HG02623 (cell line): ENCODE results near the gene OXCT2.
A peak's percentile ranks its signal among the peaks of the same experiment; 100 is the strongest.
"Not testable (repeated sequence)": the region's sequence is repeated elsewhere in the genome, so short reads cannot be mapped to it uniquely, and the experiment has no call there.

Experiments
- ATAC-seq: cut with Tn5 transposase; IDR thresholded peaks from one replicate; pipeline ENCODE4 v1.9.1; 2021; ENCODE audit warnings: moderate library complexity; ENCODE audit not compliant: unreplicated experiment

The OXCT2 gene

GRCh38 chr1:39787964-39788363 is 16.8 kb upstream of the OXCT2 start:
- not testable (repeated sequence) for ATAC-seq

GRCh38 chr1:39787468-39787867 is 16.3 kb upstream of the OXCT2 start:
- ATAC-seq: no peak

GRCh38 chr1:39787108-39787375 is 15.9 kb upstream of the OXCT2 start:
- not testable (repeated sequence) for ATAC-seq

- not testable (repeated sequence) for ATAC-seq
Measured at GRCh38 chr1:39786303-39787107, 15.4 kb upstream of the OXCT2 start.

- not testable (repeated sequence) for ATAC-seq
Measured at GRCh38 chr1:39782685-39783084, 11.5 kb upstream of the OXCT2 start.

- ATAC-seq: no peak
Measured at GRCh38 chr1:39782103-39782502, 11.0 kb upstream of the OXCT2 start.

GRCh38 chr1:39781349-39781715 is 10.2 kb upstream of the OXCT2 start:
- ATAC-seq: no peak

- no peak for ATAC-seq
Measured at GRCh38 chr1:39779821-39780220, 8.7 kb upstream of the OXCT2 start.

GRCh38 chr1:39779137-39779536 is 8.0 kb upstream of the OXCT2 start:
- ATAC-seq: no peak

- not testable (repeated sequence) for ATAC-seq
Measured at GRCh38 chr1:39778463-39779099, 7.4 kb upstream of the OXCT2 start.

- ATAC-seq: not testable (repeated sequence)
Measured at GRCh38 chr1:39777896-39778295, 6.7 kb upstream of the OXCT2 start.

- ATAC-seq: no peak
Measured at GRCh38 chr1:39777306-39777705, 6.2 kb upstream of the OXCT2 start.

GRCh38 chr1:39776886-39777285 is 5.7 kb upstream of the OXCT2 start:
- no peak for ATAC-seq

- ATAC-seq: peak; percentile 41
Measured at GRCh38 chr1:39776400-39776713, 5.2 kb upstream of the OXCT2 start.

GRCh38 chr1:39775676-39776399 is 4.7 kb upstream of the OXCT2 start:
- peak; percentile 39 for ATAC-seq

GRCh38 chr1:39775141-39775540 is 4.0 kb upstream of the OXCT2 start:
- ATAC-seq: not testable (repeated sequence)

GRCh38 chr1:39773369-39773979 is 2.3 kb upstream of the OXCT2 start:
- ATAC-seq: not testable (repeated sequence)

- ATAC-seq: not testable (repeated sequence)
Measured at GRCh38 chr1:39770100-39771021, 787 bp downstream of the OXCT2 start.

- not testable (repeated sequence) for ATAC-seq
Measured at GRCh38 chr1:39769502-39769901, 1.6 kb downstream of the OXCT2 start.

GRCh38 chr1:39766466-39766865 is 4.7 kb downstream of the OXCT2 start:
- not testable (repeated sequence) for ATAC-seq

- ATAC-seq: not testable (repeated sequence)
Measured at GRCh38 chr1:39764512-39764911, 6.6 kb downstream of the OXCT2 start.
